WTC11 (cell line): Measurements from ENCODE around the gene LATS2. TPM values are rescaled to one million over a fixed set of nuclear protein-coding genes. Genes with fewer than 3 reads are reported as not detected.

Experiments
- ATAC-seq: fragments of 200-7000 bp; cut with Tn5 transposase; 2 replicates; pipeline ENCODE4 v1.10.0; 2021; ENCODE audit warnings: mild to moderate bottlenecking, moderate library complexity
- CTCF ChIA-PET: fragments of 300-600 bp; sonication (Branson Sonifier 250); formaldehyde crosslinking; loops from one replicate; lab custom pipeline; 2021; ENCODE audit warnings: antibody characterized with exemption; lab: Charles Lee
- POLR2A ChIA-PET: fragments of 350-600 bp; sonication (Branson Sonifier 250); formaldehyde crosslinking; loops from one replicate; lab custom pipeline; 2021; ENCODE audit warnings: antibody characterized with exemption; lab: Charles Lee
- DNase-seq: peaks from one replicate; pipeline ENCODE4 v3.0.0; 2021; ENCODE audit warnings: low spot score
- H3K27ac Mint-ChIP-seq: 2 replicates; pipeline ENCODE4 v1.8.0; 2021; ENCODE audit warnings: mixed read lengths
- H3K27me3 Mint-ChIP-seq: 2 replicates; pipeline ENCODE4 v1.8.0; 2021; ENCODE audit warnings: low read depth, mild to moderate bottlenecking, moderate library complexity, mixed read lengths
- H3K36me3 Mint-ChIP-seq: 2 replicates; pipeline ENCODE4 v1.8.0; 2021; ENCODE audit warnings: mixed read lengths
- H3K4me1 Mint-ChIP-seq: 2 replicates; pipeline ENCODE4 v1.8.0; 2022; ENCODE audit warnings: mixed read lengths
- H3K4me3 Mint-ChIP-seq: 2 replicates; pipeline ENCODE4 v1.8.0; 2021; ENCODE audit warnings: mild to moderate bottlenecking, moderate library complexity, mixed read lengths
- H3K9me3 Mint-ChIP-seq: 2 replicates; pipeline ENCODE4 v1.8.0; 2021; ENCODE audit warnings: mixed read lengths
- ARID4B ChIP-seq: sonication (generic); formaldehyde crosslinking; IDR thresholded peaks from 2 replicates; pipeline ENCODE4 v1.8.0; 2023; ENCODE audit warnings: missing genetic modification reagents, mild to moderate bottlenecking, borderline replicate concordance
- ATF3 ChIP-seq: sonication (generic); formaldehyde crosslinking; conservative IDR thresholded peaks from 2 replicates; pipeline ENCODE4 v1.8.1; 2022; ENCODE audit warnings: mild to moderate bottlenecking, missing genetic modification reagents
- CTCF ChIP-seq: fragments of 200-600 bp; IDR thresholded peaks from 2 replicates; pipeline ENCODE4 v1.8.0; 2022; ENCODE audit warnings: antibody characterized with exemption
- ELF4 ChIP-seq: sonication (generic); formaldehyde crosslinking; IDR thresholded peaks from 2 replicates; pipeline ENCODE4 v1.8.1; 2022; ENCODE audit warnings: low read depth, mild to moderate bottlenecking, moderate library complexity, missing genetic modification reagents
- ERG ChIP-seq: fragments of 250-450 bp; sonication (Bioruptor Pico); IDR thresholded peaks from 2 replicates; pipeline ENCODE4 v1.8.0; 2021; ENCODE audit warnings: mild to moderate bottlenecking
- FOXJ3 ChIP-seq: sonication (generic); formaldehyde crosslinking; IDR thresholded peaks from 2 replicates; pipeline ENCODE4 v1.9.0; 2021; ENCODE audit warnings: missing genetic modification reagents, mild to moderate bottlenecking, borderline replicate concordance
- JAZF1 ChIP-seq: fragments of 250-450 bp; sonication (Bioruptor Pico); IDR thresholded peaks from 2 replicates; pipeline ENCODE4 v1.9.0; 2021; ENCODE audit warnings: moderate library complexity, mild to moderate bottlenecking, inconsistent platforms
- KAT7 ChIP-seq: sonication (generic); formaldehyde crosslinking; IDR thresholded peaks from 2 replicates; pipeline ENCODE4 v1.8.1; 2023; ENCODE audit warnings: missing genetic modification reagents, mild to moderate bottlenecking, borderline replicate concordance
- MXD4 ChIP-seq: fragments of 250-450 bp; sonication (Bioruptor Pico); IDR thresholded peaks from 2 replicates; pipeline ENCODE4 v1.8.0; 2021; ENCODE audit warnings: mild to moderate bottlenecking, moderate library complexity, borderline replicate concordance
- NFATC4 ChIP-seq: fragments of 250-450 bp; sonication (Bioruptor Pico); IDR thresholded peaks from 2 replicates; pipeline ENCODE4 v1.9.0; 2021; ENCODE audit warnings: mild to moderate bottlenecking
- NFYB ChIP-seq: sonication (generic); formaldehyde crosslinking; conservative IDR thresholded peaks from 2 replicates; pipeline ENCODE4 v1.8.0; 2022; ENCODE audit warnings: low read depth, missing genetic modification reagents
- NR2C2 ChIP-seq: sonication (generic); formaldehyde crosslinking; IDR thresholded peaks from 2 replicates; pipeline ENCODE4 v1.8.0; 2022; ENCODE audit warnings: mild to moderate bottlenecking, missing genetic modification reagents
- NR3C1 ChIP-seq: sonication (generic); formaldehyde crosslinking; conservative IDR thresholded peaks from 2 replicates; pipeline ENCODE4 v1.8.1; 2023; ENCODE audit warnings: low read depth, mild to moderate bottlenecking, missing genetic modification reagents
- RELA ChIP-seq: sonication (generic); formaldehyde crosslinking; IDR thresholded peaks from 2 replicates; pipeline ENCODE4 v1.8.1; 2022; ENCODE audit warnings: missing genetic modification reagents, mild to moderate bottlenecking, borderline replicate concordance
- SMAD4 ChIP-seq: sonication (generic); formaldehyde crosslinking; IDR thresholded peaks from 2 replicates; pipeline ENCODE4 v1.8.0; 2022; ENCODE audit warnings: mild to moderate bottlenecking, missing genetic modification reagents
- TEAD1 ChIP-seq: sonication (generic); formaldehyde crosslinking; IDR thresholded peaks from 2 replicates; pipeline ENCODE4 v1.8.0; 2022; ENCODE audit warnings: mild to moderate bottlenecking, missing genetic modification reagents
- TP53 ChIP-seq: sonication (generic); formaldehyde crosslinking; IDR thresholded peaks from 2 replicates; pipeline ENCODE4 v1.8.1; 2023; ENCODE audit warnings: mild to moderate bottlenecking, missing genetic modification reagents
- ZNF138 ChIP-seq: sonication (generic); formaldehyde crosslinking; conservative IDR thresholded peaks from 2 replicates; pipeline ENCODE4 v1.8.1; 2022; ENCODE audit warnings: mild to moderate bottlenecking, moderate library complexity, missing genetic modification reagents
- ZNF219 ChIP-seq: sonication (generic); formaldehyde crosslinking; IDR thresholded peaks from 2 replicates; pipeline ENCODE4 v1.8.0; 2023; ENCODE audit warnings: missing genetic modification reagents, mild to moderate bottlenecking, borderline replicate concordance
- ZNF317 ChIP-seq: sonication (generic); formaldehyde crosslinking; IDR thresholded peaks from 2 replicates; pipeline ENCODE4 v1.8.1; 2023; ENCODE audit warnings: low read depth, mild to moderate bottlenecking, moderate library complexity, missing genetic modification reagents, borderline replicate concordance
- ZNF396 ChIP-seq: fragments of 250-450 bp; sonication (Bioruptor Pico); IDR thresholded peaks from 2 replicates; pipeline ENCODE4 v1.8.0; 2021; ENCODE audit warnings: mild to moderate bottlenecking, moderate library complexity, borderline replicate concordance
- ZNF416 ChIP-seq: fragments of 250-450 bp; sonication (Bioruptor Pico); IDR thresholded peaks from 2 replicates; pipeline ENCODE4 v1.9.0; 2021; ENCODE audit warnings: mild to moderate bottlenecking, inconsistent platforms
- ZNF423 ChIP-seq: fragments of 250-450 bp; sonication (Bioruptor Pico); IDR thresholded peaks from 2 replicates; pipeline ENCODE4 v2.1.2; 2022; ENCODE audit warnings: mild to moderate bottlenecking, moderate library complexity
- total RNA-seq: library from RNA; stranded (reverse); gene quantifications from 3 replicates; pipeline ENCODE4 v1.2.3, GENCODE V29; 2021

Gene LATS2
- total RNA-seq, 1 experiment from 2014 or later: 28.9 TPM

- TF ChIP-seq TP53 (CRISPR knock-in tag) (no peak), ERG (CRISPR knock-in tag) (no peak), NR3C1 (no peak), RELA (no peak), TEAD1 (CRISPR knock-in tag) (no peak), ZNF416 (no peak)
Measured at GRCh38 chr13:21020581-21020980, 40.8 kb downstream of the LATS2 start (continued).

GRCh38 chr13:21020176-21020575, 41.2 kb downstream of the LATS2 start:
- H3K9me3 Mint-ChIP-seq: no peaks in the 10 kb centered on the region
- no peaks in the 10 kb centered on the region for H3K27me3 Mint-ChIP-seq
- ATAC-seq (no peak), DNase-seq (no peak)
- no peak for TF ChIP-seq ZNF396 (CRISPR knock-in tag)
- TF ChIP-seq ZNF317: no peak
- H3K36me3 Mint-ChIP-seq: peaks cover 3% of the 10 kb centered on the region; the same call in 1 of the 2 replicates
- ChIA-PET POLR2A (interaction anchor here (0.7 kb wide), 3 partner anchors 41 to 480 kb away, joined by 4 to 6 read pairs (median 5); no protein-coding TSS in a partner anchor), CTCF (interaction anchor here (1.1 kb wide), 1 partner anchor 77 kb away, joined by 3 read pairs; no protein-coding TSS in a partner anchor)
- peaks cover 43% of the 10 kb centered on the region for H3K4me1 Mint-ChIP-seq
- H3K27ac Mint-ChIP-seq: no peak overlapping the region
- no peak overlapping the region for H3K4me3 Mint-ChIP-seq

GRCh38 chr13:21018220-21018619, 43.2 kb downstream of the LATS2 start:
- H3K36me3 Mint-ChIP-seq: peaks cover 3% of the 10 kb centered on the region; the same call in 1 of the 2 replicates
- H3K9me3 Mint-ChIP-seq: no peaks in the 10 kb centered on the region
- DNase-seq (no peak), ATAC-seq (no peak)
- H3K27me3 Mint-ChIP-seq: no peaks in the 10 kb centered on the region
- CTCF ChIA-PET: no interaction called here
- POLR2A ChIA-PET: no interaction called here
- no peak overlapping the region for H3K4me3 Mint-ChIP-seq
- H3K4me1 Mint-ChIP-seq: peaks cover 38% of the 10 kb centered on the region
- peak overlapping the region; percentile 66; the same call in 1 of the 2 replicates for H3K27ac Mint-ChIP-seq
- no peak for TF ChIP-seq ZNF219 (CRISPR knock-in tag)

- Mint-ChIP-seq H3K36me3 (peaks cover 3% of the 10 kb centered on the region; the same call in 1 of the 2 replicates), H3K4me1 (peaks cover 33% of the 10 kb centered on the region), H3K27ac (peak overlapping the region; percentile 84), H3K9me3 (no peaks in the 10 kb centered on the region), H3K27me3 (no peaks in the 10 kb centered on the region), H3K4me3 (no peak overlapping the region)
- TF ChIP-seq NR2C2: no peak
- TF ChIP-seq ZNF423 (CRISPR knock-in tag): no peak
- TF ChIP-seq NFATC4 (CRISPR knock-in tag): no peak
- no peak for TF ChIP-seq SMAD4 (CRISPR knock-in tag)
- no peak for TF ChIP-seq FOXJ3
- TF ChIP-seq ZNF138: no peak
- no peak for TF ChIP-seq JAZF1 (CRISPR knock-in tag)
- no peak for TF ChIP-seq ELF4
- no peak for TF ChIP-seq MXD4 (CRISPR knock-in tag)
- no peak for TF ChIP-seq CTCF
- no peak for TF ChIP-seq ZNF416
- no peak for TF ChIP-seq ATF3
- no peak for TF ChIP-seq ARID4B
- TF ChIP-seq KAT7 (CRISPR knock-in tag): no peak
- TF ChIP-seq NFYB (CRISPR knock-in tag): no peak
- no peak for DNase-seq
- POLR2A ChIA-PET: no interaction called here
- ATAC-seq: no peak
- CTCF ChIA-PET: no interaction called here
Measured at GRCh38 chr13:21016487-21016886, 44.9 kb downstream of the LATS2 start.
